SK-N-SH treated with all-trans-retinoic acid at 6 μM for 48 hours (cell line): ENCODE results near the gene RGL4.

Experiments
- ATAC-seq: fragments of 200-7000 bp; cut with Tn5 transposase; 3 replicates; pipeline ENCODE4 v1.9.1; 2020; ENCODE audit warnings: mild to moderate bottlenecking, moderate library complexity
- ARNTL ChIP-seq: fragments of 450-650 bp; formaldehyde crosslinking; IDR thresholded peaks from 2 replicates; pipeline ENCODE4 v1.5.0; 2020; ENCODE audit warnings: low read depth, mild to moderate bottlenecking, moderate library complexity, borderline replicate concordance
- BACH2 ChIP-seq: fragments of 250-450 bp; sonication (Bioruptor Pico); IDR thresholded peaks from 2 replicates; pipeline ENCODE4 v1.9.0; 2021; ENCODE audit warnings: mild to moderate bottlenecking, borderline replicate concordance
- CSDC2 ChIP-seq: fragments of 250-450 bp; sonication (Bioruptor Pico); IDR thresholded peaks from 2 replicates; pipeline ENCODE4 v1.5.0; 2020; ENCODE audit warnings: mild to moderate bottlenecking, moderate library complexity
- CSRNP3 ChIP-seq: fragments of 250-450 bp; sonication (Bioruptor Pico); IDR thresholded peaks from 2 replicates; pipeline ENCODE4 v1.5.1; 2021; ENCODE audit warnings: mild to moderate bottlenecking, moderate library complexity
- ESRRG ChIP-seq: fragments of 250-450 bp; sonication (Bioruptor Pico); IDR thresholded peaks from 2 replicates; pipeline ENCODE4 v1.6.1; 2021; ENCODE audit warnings: mild to moderate bottlenecking
- GLIS3 ChIP-seq: fragments of 250-450 bp; sonication (Bioruptor Pico); IDR thresholded peaks from 2 replicates; pipeline ENCODE4 v1.5.0; 2020; ENCODE audit warnings: mild to moderate bottlenecking, moderate library complexity
- ISL1 ChIP-seq: fragments of 250-450 bp; sonication (Bioruptor Pico); IDR thresholded peaks from 2 replicates; pipeline ENCODE4 v2.1.2; 2022; ENCODE audit warnings: mild to moderate bottlenecking, moderate library complexity
- PATZ1 ChIP-seq: fragments of 250-450 bp; sonication (Bioruptor Pico); IDR thresholded peaks from 2 replicates; pipeline ENCODE4 v1.8.0; 2020; ENCODE audit warnings: mild to moderate bottlenecking, moderate library complexity, borderline replicate concordance
- PPARA ChIP-seq: fragments of 250-450 bp; sonication (Bioruptor Pico); IDR thresholded peaks from 2 replicates; pipeline ENCODE4 v1.5.0; 2020; ENCODE audit warnings: mild to moderate bottlenecking, borderline replicate concordance
- RARB ChIP-seq: fragments of 250-450 bp; sonication (Bioruptor Pico); IDR thresholded peaks from 2 replicates; pipeline ENCODE4 v1.8.0; 2021; ENCODE audit warnings: mild to moderate bottlenecking, moderate library complexity
- SNAI2 ChIP-seq: fragments of 250-450 bp; sonication (Bioruptor Pico); IDR thresholded peaks from 2 replicates; pipeline ENCODE4 v1.5.0; 2020; ENCODE audit warnings: mild to moderate bottlenecking, moderate library complexity
- TCF4 ChIP-seq: fragments of 250-450 bp; sonication (Bioruptor Pico); IDR thresholded peaks from 2 replicates; pipeline ENCODE4 v1.8.0; 2021; ENCODE audit warnings: mild to moderate bottlenecking, moderate library complexity, borderline replicate concordance
- TOX ChIP-seq: fragments of 250-450 bp; sonication (Bioruptor Pico); IDR thresholded peaks from 2 replicates; pipeline ENCODE4 v1.8.0; 2021; ENCODE audit warnings: mild to moderate bottlenecking, moderate library complexity, borderline replicate concordance
- TSHZ2 ChIP-seq: fragments of 250-450 bp; sonication (Bioruptor Pico); IDR thresholded peaks from 2 replicates; pipeline ENCODE4 v1.5.0; 2020; ENCODE audit warnings: mild to moderate bottlenecking, moderate library complexity
- ZC3H10 ChIP-seq: fragments of 250-450 bp; sonication (Bioruptor Pico); IDR thresholded peaks from 2 replicates; pipeline ENCODE4 v1.5.1; 2021; ENCODE audit warnings: mild to moderate bottlenecking, moderate library complexity
- ZFP3 ChIP-seq: fragments of 250-450 bp; sonication (Bioruptor Pico); IDR thresholded peaks from 2 replicates; pipeline ENCODE4 v1.5.0; 2020; ENCODE audit warnings: mild to moderate bottlenecking, moderate library complexity
- ZNF565 ChIP-seq: fragments of 450-650 bp; formaldehyde crosslinking; conservative IDR thresholded peaks from 2 replicates; pipeline ENCODE4 v1.5.0; 2020; ENCODE audit warnings: low read depth, mild to moderate bottlenecking, moderate library complexity
- ZNF70 ChIP-seq: fragments of 450-650 bp; formaldehyde crosslinking; IDR thresholded peaks from 2 replicates; pipeline ENCODE4 v1.5.0; 2020; ENCODE audit warnings: mild to moderate bottlenecking, moderate library complexity
- ZNF8 ChIP-seq: fragments of 450-650 bp; formaldehyde crosslinking; IDR thresholded peaks from 2 replicates; pipeline ENCODE4 v1.5.0; 2020; ENCODE audit warnings: mild to moderate bottlenecking, moderate library complexity
- TF ChIP-seq, protein P1 (sequence below): fragments of 250-450 bp; sonication (Bioruptor Pico); IDR thresholded peaks from 2 replicates; pipeline ENCODE4 v1.5.1; 2020; ENCODE audit warnings: low read depth, mild to moderate bottlenecking, moderate library complexity

RGL4 gene

GRCh38 chr22:23691748-23692423 lies 1.1 kb downstream of the RGL4 start:
- TF ChIP-seq PATZ1 (CRISPR knock-in tag) (no peak), ESRRG (no peak), ISL1 (CRISPR knock-in tag) (no peak), ZNF565 (CRISPR knock-in tag) (no peak), BACH2 (CRISPR knock-in tag) (no peak), TCF4 (CRISPR knock-in tag) (no peak), RARB (CRISPR knock-in tag) (no peak), ZFP3 (no peak), ZNF70 (no peak), ZNF8 (no peak), TOX (CRISPR knock-in tag) (no peak), ZC3H10 (CRISPR knock-in tag) (no peak)
- no peak for ATAC-seq

GRCh38 chr22:23692598-23693291 lies 1.9 kb downstream of the RGL4 start:
- TF ChIP-seq ISL1 (CRISPR knock-in tag) (no peak), ESRRG (no peak), SNAI2 (CRISPR knock-in tag) (no peak), GLIS3 (CRISPR knock-in tag) (no peak), ZNF70 (no peak), BACH2 (CRISPR knock-in tag) (no peak), TSHZ2 (CRISPR knock-in tag) (no peak), ZC3H10 (CRISPR knock-in tag) (no peak), CSDC2 (no peak), ARNTL (CRISPR knock-in tag) (no peak)
- TF ChIP-seq, protein P1, sequence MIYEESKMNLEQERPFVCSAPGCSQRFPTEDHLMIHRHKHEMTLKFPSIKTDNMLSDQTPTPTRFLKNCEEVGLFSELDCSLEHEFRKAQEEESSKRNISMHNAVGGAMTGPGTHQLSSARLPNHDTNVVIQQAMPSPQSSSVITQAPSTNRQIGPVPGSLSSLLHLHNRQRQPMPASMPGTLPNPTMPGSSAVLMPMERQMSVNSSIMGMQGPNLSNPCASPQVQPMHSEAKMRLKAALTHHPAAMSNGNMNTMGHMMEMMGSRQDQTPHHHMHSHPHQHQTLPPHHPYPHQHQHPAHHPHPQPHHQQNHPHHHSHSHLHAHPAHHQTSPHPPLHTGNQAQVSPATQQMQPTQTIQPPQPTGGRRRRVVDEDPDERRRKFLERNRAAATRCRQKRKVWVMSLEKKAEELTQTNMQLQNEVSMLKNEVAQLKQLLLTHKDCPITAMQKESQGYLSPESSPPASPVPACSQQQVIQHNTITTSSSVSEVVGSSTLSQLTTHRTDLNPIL (CRISPR knock-in tag) = no peak
- TF ChIP-seq, all 23 proteins: peak for 0
- no peak; the same call in 2 of the 3 replicates for ATAC-seq

DNA sequence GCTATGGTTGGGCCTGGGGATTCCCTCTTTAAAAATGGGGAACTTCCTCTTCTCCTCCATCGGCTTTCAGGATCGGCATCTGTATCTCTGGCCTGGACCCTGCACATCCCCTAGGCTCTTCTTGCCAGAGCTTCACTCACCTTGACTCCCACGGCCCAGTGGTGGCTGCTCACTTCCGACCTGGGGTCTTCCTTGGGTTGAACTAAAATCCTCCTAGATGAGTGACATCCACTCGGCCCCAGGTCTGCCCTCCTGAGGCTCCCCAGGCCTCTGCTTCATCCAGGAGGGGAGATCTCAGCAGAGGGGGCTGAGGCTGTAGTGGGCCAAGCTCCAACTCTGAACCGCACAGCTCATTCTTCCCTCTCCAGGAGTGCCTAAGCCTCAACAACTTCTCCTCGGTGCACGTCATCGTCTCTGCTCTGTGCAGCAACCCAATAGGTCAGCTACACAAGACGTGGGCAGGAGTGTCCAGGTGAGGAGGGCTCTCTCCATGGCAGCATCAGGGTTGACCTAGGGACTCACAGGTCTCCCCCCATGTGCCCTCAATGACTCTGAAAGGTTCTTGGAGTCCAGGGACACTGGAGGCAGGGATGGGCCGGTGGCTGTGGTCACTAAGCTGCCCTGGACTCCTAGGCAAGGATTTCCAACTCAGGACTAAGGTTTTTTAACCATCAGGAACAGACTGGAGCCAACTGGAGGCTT lies 3.3 kb downstream of the RGL4 start:
- TF ChIP-seq, protein P1 (CRISPR knock-in tag) = no peak
- TF ChIP-seq TCF4 (CRISPR knock-in tag) (no peak), PPARA (CRISPR knock-in tag) (no peak), CSRNP3 (CRISPR knock-in tag) (no peak), ESRRG (no peak), BACH2 (CRISPR knock-in tag) (no peak), ARNTL (CRISPR knock-in tag) (no peak), ZC3H10 (CRISPR knock-in tag) (no peak), TSHZ2 (CRISPR knock-in tag) (no peak), RARB (CRISPR knock-in tag) (no peak), ISL1 (CRISPR knock-in tag) (no peak)
- ATAC-seq = no peak
